NCI-H187 (cell line): ENCODE data around the gene TRPM3.

ENCODE experiments used
- DNase-seq, 2 experiments: peaks; one replicate each; lab custom pipeline; 2025; lab: John Stamatoyannopoulos, UW

Gene TRPM3

GRCh38 chr9:70485273-70485858 is 636.1 kb downstream of the TRPM3 start:
- no peak for DNase-seq

- no peak for DNase-seq
Measured at GRCh38 chr9:70484232-70485130, 636.9 kb downstream of the TRPM3 start.

- no peak for DNase-seq
Measured at GRCh38 chr9:70481471-70481870, 640.0 kb downstream of the TRPM3 start.

GRCh38 chr9:70480405-70480980 is 640.9 kb downstream of the TRPM3 start:
- DNase-seq: no peak

GRCh38 chr9:70479880-70480291 is 641.5 kb downstream of the TRPM3 start:
- DNase-seq: no peak
